ENCODE measurements around the gene AASS. TPM values are rescaled to one million over a fixed set of nuclear protein-coding genes. Genes with fewer than 3 reads are reported as not detected.

Gene AASS
- total RNA-seq, 2 donors from 2014 or later, result 21.6 to 24.1 TPM

DNA sequence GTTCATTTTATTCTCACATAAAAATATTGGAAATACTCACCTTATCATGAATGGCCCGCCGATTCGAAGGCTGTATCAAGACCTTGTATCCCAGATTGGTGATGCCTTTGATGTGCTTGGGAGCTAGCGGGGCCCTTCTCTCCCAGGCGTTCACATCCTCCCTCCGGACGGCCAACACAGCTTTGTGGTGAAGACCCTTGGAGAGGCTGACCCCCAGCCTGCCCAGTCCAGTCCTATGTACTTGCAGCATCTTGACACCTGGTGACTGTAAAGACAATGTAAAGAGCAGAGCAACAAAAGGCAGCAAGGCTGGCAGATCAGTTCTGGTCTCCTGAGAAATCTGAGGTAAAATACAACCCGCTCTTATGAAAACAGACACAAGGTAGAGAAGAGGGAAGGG lies 10.6 kb downstream of the AASS start:
- Histone ChIP-seq H3K27ac (no peak overlapping the region), H3K4me1 (replicated peaks) (no peaks in the 10 kb centered on the region), H3K36me3 (no peaks in the 10 kb centered on the region), H3K4me3 (no peak overlapping the region), H3K27me3 (replicated peaks; ENCODE audit: insufficient read depth) (no peaks in the 10 kb centered on the region), H3K9me3 (no peaks in the 10 kb centered on the region)
- TF ChIP-seq POLR2AphosphoS5 (IDR thresholded peaks at IDR 0.05), result no peak
- TF ChIP-seq POLR2A (IDR thresholded peaks at IDR 0.05), result no peak
- no peak for TF ChIP-seq CTCF (IDR thresholded peaks at IDR 0.05)
- intact Hi-C loops (cut with DNase I), result no loop called here
- WGBS, result 94% methylated on average over 8 of the region's 8 CpGs
- DNase-seq (ENCODE audit: low spot score), result no peak

- Histone ChIP-seq H3K36me3 (no peaks in the 10 kb centered on the region), H3K9me3 (no peaks in the 10 kb centered on the region), H3K27me3 (replicated peaks; ENCODE audit: insufficient read depth) (no peaks in the 10 kb centered on the region), H3K4me3 (no peak overlapping the region), H3K27ac (no peak overlapping the region), H3K4me1 (replicated peaks) (no peaks in the 10 kb centered on the region)
- 65% methylated on average over 2 of the region's 2 CpGs for WGBS
- intact Hi-C loops (cut with DNase I), result no loop called here
- DNase-seq (ENCODE audit: low spot score), result no peak
- TF ChIP-seq CTCF (IDR thresholded peaks at IDR 0.05), result no peak
- no peak for TF ChIP-seq POLR2A (IDR thresholded peaks at IDR 0.05)
These were observed 11.7 kb downstream of the AASS start for GRCh38 chr7:122132341-122132740.

DNA sequence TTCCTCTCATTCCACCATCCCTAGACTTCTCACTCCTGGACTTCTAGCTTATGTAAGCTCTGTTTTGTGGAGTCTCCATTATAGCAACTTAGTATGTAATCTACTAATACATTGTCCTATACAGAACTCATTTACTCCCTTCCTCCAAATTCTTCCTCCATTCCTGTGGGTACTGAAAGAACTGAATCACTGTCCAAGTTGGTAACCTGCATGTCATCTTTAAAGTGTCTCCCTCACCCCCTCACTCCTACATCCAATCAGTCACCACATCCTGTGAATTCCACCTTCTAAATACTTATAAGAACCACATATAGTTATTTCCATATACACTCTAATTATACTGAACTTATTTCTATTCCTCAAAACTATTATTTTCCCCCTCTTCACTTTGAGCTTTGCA lies 20.3 kb downstream of the AASS start:
- H3K27ac ChIP-seq, result no peak overlapping the region
- H3K4me3 ChIP-seq, result no peak overlapping the region
- no peak for DNase-seq (ENCODE audit: low spot score)
- H3K27me3 ChIP-seq (replicated peaks; ENCODE audit: insufficient read depth), result no peaks in the 10 kb centered on the region
- TF ChIP-seq POLR2A (IDR thresholded peaks at IDR 0.05), result no peak
- no peak for TF ChIP-seq CTCF (IDR thresholded peaks at IDR 0.05)
- no peak for TF ChIP-seq POLR2AphosphoS5 (IDR thresholded peaks at IDR 0.05)
- no peaks in the 10 kb centered on the region for H3K4me1 ChIP-seq (replicated peaks)
- H3K9me3 ChIP-seq, result no peaks in the 10 kb centered on the region
- no peaks in the 10 kb centered on the region for H3K36me3 ChIP-seq
- intact Hi-C loops (cut with DNase I), result no loop called here

- WGBS, result 21% methylated on average over 1 of the region's 1 CpG
- no peak for TF ChIP-seq POLR2AphosphoS5 (IDR thresholded peaks at IDR 0.05)
- no peak for TF ChIP-seq CTCF (IDR thresholded peaks at IDR 0.05)
- TF ChIP-seq POLR2A (IDR thresholded peaks at IDR 0.05), result no peak
- H3K4me1 ChIP-seq (replicated peaks), result no peaks in the 10 kb centered on the region
- no peaks in the 10 kb centered on the region for H3K36me3 ChIP-seq
- H3K27ac ChIP-seq, result no peak overlapping the region
- intact Hi-C loops (cut with DNase I), result no loop called here
- no peak for DNase-seq (ENCODE audit: low spot score)
- no peaks in the 10 kb centered on the region for H3K27me3 ChIP-seq (replicated peaks; ENCODE audit: insufficient read depth)
- H3K9me3 ChIP-seq, result no peaks in the 10 kb centered on the region
- no peak overlapping the region for H3K4me3 ChIP-seq
These were observed 25.3 kb downstream of the AASS start for GRCh38 chr7:122118757-122119156.

GRCh38 chr7:122103064-122103463 lies 41.0 kb downstream of the AASS start:
- Histone ChIP-seq H3K27ac (no peak overlapping the region), H3K9me3 (no peaks in the 10 kb centered on the region), H3K36me3 (no peaks in the 10 kb centered on the region), H3K4me3 (no peak overlapping the region), H3K27me3 (replicated peaks; ENCODE audit: insufficient read depth) (no peaks in the 10 kb centered on the region), H3K4me1 (replicated peaks) (no peaks in the 10 kb centered on the region)
- TF ChIP-seq POLR2A (IDR thresholded peaks at IDR 0.05), result no peak
- TF ChIP-seq CTCF (IDR thresholded peaks at IDR 0.05), result no peak
- TF ChIP-seq POLR2AphosphoS5 (IDR thresholded peaks at IDR 0.05), result no peak
- no peak for DNase-seq (ENCODE audit: low spot score)
- intact Hi-C loops (cut with DNase I), result no loop called here

All from prostate gland (tissue), 2 donors.